ENCODE measurements around the gene RAB4A.

RAB4A gene

GRCh38 chr1:229231754-229232119 lies 39.2 kb upstream of the RAB4A start:
- TF ChIP-seq CTCF (IDR thresholded peaks at IDR 0.05; ENCODE audit: low read depth, low read length, missing control alignments): peak; percentile 9
- no peak for DNase-seq (ENCODE audit: low read depth)
- H3K4me3 ChIP-seq (ENCODE audit: low read depth, low read length): no peak overlapping the region
- in situ Hi-C loops (cut with HindIII; ENCODE audit: low sequenced_read_pairs): no loop called here

- in situ Hi-C loops (cut with HindIII; ENCODE audit: low sequenced_read_pairs): no loop called here
- DNase-seq (ENCODE audit: low read depth): no peak
- no peak for TF ChIP-seq CTCF (IDR thresholded peaks at IDR 0.05; ENCODE audit: low read depth, low read length, missing control alignments)
- no peak overlapping the region for H3K4me3 ChIP-seq (ENCODE audit: low read depth, low read length)
Observed at GRCh38 chr1:229234870-229235472, 35.9 kb upstream of the RAB4A start.

GRCh38 chr1:229237320-229237719 lies 33.6 kb upstream of the RAB4A start:
- TF ChIP-seq CTCF (IDR thresholded peaks at IDR 0.05; ENCODE audit: low read depth, low read length, missing control alignments): no peak
- no peak overlapping the region for H3K4me3 ChIP-seq (ENCODE audit: low read depth, low read length)
- in situ Hi-C loops (cut with HindIII; ENCODE audit: low sequenced_read_pairs): no loop called here
- no peak for DNase-seq (ENCODE audit: low read depth)

GRCh38 chr1:229238231-229238630 lies 32.7 kb upstream of the RAB4A start:
- no peak overlapping the region for H3K4me3 ChIP-seq (ENCODE audit: low read depth, low read length)
- DNase-seq (ENCODE audit: low read depth): no peak
- in situ Hi-C loops (cut with HindIII; ENCODE audit: low sequenced_read_pairs): no loop called here
- TF ChIP-seq CTCF (IDR thresholded peaks at IDR 0.05; ENCODE audit: low read depth, low read length, missing control alignments): no peak

GRCh38 chr1:229238674-229239415 lies 32.1 kb upstream of the RAB4A start:
- no peak for TF ChIP-seq CTCF (IDR thresholded peaks at IDR 0.05; ENCODE audit: low read depth, low read length, missing control alignments)
- in situ Hi-C loops (cut with HindIII; ENCODE audit: low sequenced_read_pairs): no loop called here
- H3K4me3 ChIP-seq (ENCODE audit: low read depth, low read length): no peak overlapping the region
- DNase-seq (ENCODE audit: low read depth): no peak

GRCh38 chr1:229240532-229240931 lies 30.4 kb upstream of the RAB4A start:
- no peak for DNase-seq (ENCODE audit: low read depth)
- no peak overlapping the region for H3K4me3 ChIP-seq (ENCODE audit: low read depth, low read length)
- TF ChIP-seq CTCF (IDR thresholded peaks at IDR 0.05; ENCODE audit: low read depth, low read length, missing control alignments): no peak
- in situ Hi-C loops (cut with HindIII; ENCODE audit: low sequenced_read_pairs): no loop called here

Measured in astrocyte of the cerebellum (primary cell).